H9 (cell line): ENCODE measurements around the gene PHF21B. TPM values are rescaled to one million over a fixed set of nuclear protein-coding genes. Genes with fewer than 3 reads are reported as not detected.

Experiments used
- DNase-seq: peaks from one replicate; pipeline ENCODE4 v3.0.0-alpha.2; 2017
- H2AFZ ChIP-seq: one replicate; pipeline ENCODE4 v1.6.1; 2013; ENCODE audit warnings: mild to moderate bottlenecking, low read length, control low read depth, moderate library complexity
- H2AK5ac ChIP-seq: 2 replicates; pipeline ENCODE4 v1.6.1; 2013; ENCODE audit warnings: low read length, control low read depth, mixed read lengths; ENCODE audit not compliant: insufficient read length
- H2BK120ac ChIP-seq: one replicate; pipeline ENCODE4 v1.6.1; 2013; ENCODE audit warnings: low read depth, mild to moderate bottlenecking, low read length, control low read depth, inconsistent platforms; ENCODE audit not compliant: poor library complexity, severe bottlenecking
- H2BK12ac ChIP-seq: 2 replicates; pipeline ENCODE4 v1.6.1; 2013; ENCODE audit warnings: low read length, control low read depth, mixed read lengths, low read depth; ENCODE audit not compliant: insufficient read length
- H2BK15ac ChIP-seq: 2 replicates; pipeline ENCODE4 v1.6.1; 2013; ENCODE audit warnings: low read depth, low read length, control low read depth
- H2BK20ac ChIP-seq: one replicate; pipeline ENCODE4 v1.6.1; 2013; ENCODE audit warnings: low read depth, mild to moderate bottlenecking, low read length, control low read depth, inconsistent platforms; ENCODE audit not compliant: poor library complexity, severe bottlenecking
- H2BK5ac ChIP-seq: 2 replicates; pipeline ENCODE4 v1.6.1; 2013; ENCODE audit warnings: low read length, control low read depth, mixed read lengths; ENCODE audit not compliant: insufficient read length
- H3K14ac ChIP-seq: 2 replicates; pipeline ENCODE4 v1.6.1; 2013; ENCODE audit warnings: low read length, control low read depth; ENCODE audit not compliant: insufficient read depth
- H3K18ac ChIP-seq: 2 replicates; pipeline ENCODE4 v1.6.1; 2013; ENCODE audit warnings: low read depth, mild to moderate bottlenecking, mixed read lengths, low read length, control low read depth; ENCODE audit not compliant: insufficient read length
- H3K23ac ChIP-seq: 2 replicates; pipeline ENCODE4 v1.6.1; 2013; ENCODE audit warnings: low read length, control low read depth, mixed read lengths, low read depth; ENCODE audit not compliant: insufficient read length
- H3K23me2 ChIP-seq: 2 replicates; pipeline ENCODE4 v1.6.1; 2013; ENCODE audit warnings: low read depth, mild to moderate bottlenecking, mixed read lengths, low read length, control low read depth; ENCODE audit not compliant: insufficient read length, poor library complexity, severe bottlenecking
- H3K27ac ChIP-seq: 2 replicates; pipeline ENCODE4 v1.5.1; 2013; ENCODE audit warnings: low read length, control low read depth, mixed read lengths, low read depth; ENCODE audit not compliant: insufficient read length
- H3K27me3 ChIP-seq: 2 replicates; pipeline ENCODE4 v1.6.1; 2013; ENCODE audit warnings: low read length, control low read depth, inconsistent platforms; ENCODE audit not compliant: insufficient read depth
- H3K4ac ChIP-seq: 2 replicates; pipeline ENCODE4 v1.6.1; 2013; ENCODE audit warnings: low read depth, mild to moderate bottlenecking, control low read depth, inconsistent platforms, low read length, moderate library complexity
- H3K4me1 ChIP-seq: 2 replicates; pipeline ENCODE4 v1.6.1; 2013; ENCODE audit warnings: low read length, control low read depth, inconsistent platforms; ENCODE audit not compliant: insufficient read depth
- H3K4me2 ChIP-seq: 2 replicates; pipeline ENCODE4 v1.6.1; 2013; ENCODE audit warnings: low read length, control low read depth, mixed read lengths; ENCODE audit not compliant: insufficient read length, insufficient read depth
- H3K56ac ChIP-seq: 2 replicates; pipeline ENCODE4 v1.6.1; 2013; ENCODE audit warnings: low read depth, mild to moderate bottlenecking, mixed read lengths, low read length, control low read depth; ENCODE audit not compliant: insufficient read length
- H3K79me1 ChIP-seq: 2 replicates; pipeline ENCODE4 v1.6.1; 2013; ENCODE audit warnings: low read depth, mild to moderate bottlenecking, moderate library complexity, low read length, control low read depth, inconsistent platforms; ENCODE audit not compliant: insufficient read depth, poor library complexity, severe bottlenecking
- H3K79me2 ChIP-seq: 2 replicates; pipeline ENCODE4 v1.6.1; 2013; ENCODE audit warnings: low read length, control low read depth, inconsistent platforms; ENCODE audit not compliant: insufficient read depth
- H3K9ac ChIP-seq: 2 replicates; pipeline ENCODE4 v1.6.1; 2013; ENCODE audit warnings: low read length, control low read depth, mixed read lengths; ENCODE audit not compliant: insufficient read length; ENCODE audit errors: extremely low read depth
- H3K9me3 ChIP-seq: one replicate; pipeline ENCODE4 v1.6.1; 2013; ENCODE audit warnings: low read depth, low read length, inconsistent platforms; ENCODE audit not compliant: control insufficient read depth
- H3T11ph ChIP-seq: one replicate; pipeline ENCODE4 v1.6.1; 2013; ENCODE audit warnings: mild to moderate bottlenecking, low read length, control low read depth, inconsistent platforms
- H4K20me1 ChIP-seq: one replicate; pipeline ENCODE4 v1.6.1; 2013; ENCODE audit not compliant: control insufficient read depth, insufficient read length, insufficient read depth
- H4K5ac ChIP-seq: 2 replicates; pipeline ENCODE4 v1.6.1; 2013; ENCODE audit warnings: low read depth, mild to moderate bottlenecking, mixed read lengths, low read length, control low read depth; ENCODE audit not compliant: insufficient read length
- H4K8ac ChIP-seq: replicated peaks from 2 replicates; pipeline ENCODE4 v1.6.1; 2013; ENCODE audit warnings: low read length, control low read depth, mixed read lengths, low read depth; ENCODE audit not compliant: insufficient read length
- H4K91ac ChIP-seq: 2 replicates; pipeline ENCODE4 v1.6.1; 2013; ENCODE audit warnings: low read depth, mild to moderate bottlenecking, moderate library complexity, mixed read lengths, low read length, control low read depth; ENCODE audit not compliant: insufficient read length
- H3K27ac Mint-ChIP-seq, 3 experiments: 2 replicates in 2 of 3; 3 replicates in 1 of 3; pipeline ENCODE4 v1.8.0; 2020 to 2021; ENCODE audit warnings: mixed read lengths in 3 of 3, mild to moderate bottlenecking in 1 of 3, moderate library complexity in 1 of 3
- H3K27me3 Mint-ChIP-seq: 2 replicates; pipeline ENCODE4 v1.8.0; 2021; ENCODE audit warnings: low read depth, mild to moderate bottlenecking, moderate library complexity, mixed read lengths
- H3K36me3 Mint-ChIP-seq, 3 experiments: 2 replicates in 2 of 3; 3 replicates in 1 of 3; pipeline ENCODE4 v1.8.0; 2020 to 2021; ENCODE audit warnings: low read depth in 3 of 3, mixed read lengths in 3 of 3; ENCODE audit not compliant: insufficient read depth in 1 of 3
- H3K4me1 Mint-ChIP-seq, 2 experiments: 2 replicates each; pipeline ENCODE4 v1.8.0; 2020; ENCODE audit warnings: mixed read lengths in 2 of 2
- H3K4me3 Mint-ChIP-seq, 2 experiments: 2 replicates in 1 of 2; 3 replicates in 1 of 2; pipeline ENCODE4 v1.8.0; 2020 to 2021; ENCODE audit warnings: mild to moderate bottlenecking in 2 of 2, mixed read lengths in 2 of 2, moderate library complexity in 1 of 2
- H3K9me3 Mint-ChIP-seq, 2 experiments: 2 replicates in 1 of 2; 3 replicates in 1 of 2; pipeline ENCODE4 v1.8.0; 2020; ENCODE audit warnings: mild to moderate bottlenecking in 2 of 2, mixed read lengths in 2 of 2, moderate library complexity in 1 of 2
- CTCF ChIP-seq: fragments of 200-600 bp; sonication (generic); conservative IDR thresholded peaks from 3 replicates; pipeline ENCODE4 v1.8.0; 2021; ENCODE audit warnings: antibody characterized with exemption, mild to moderate bottlenecking
- WGBS: extraction: QIAGEN DNeasy Blood & Tissue Kit; methylation state at CpG from one replicate; pipeline ENCODE4 v1.1.7; 2013; ENCODE audit warnings: missing lambda C conversion rate, low lambda C conversion rate, mixed read lengths; ENCODE audit not compliant: insufficient read length; ENCODE audit errors: extremely low coverage; 5-methylcytosine and 5-hydroxymethylcytosine counted together
- total RNA-seq: library from RNA; stranded (reverse); gene quantifications from 2 replicates; pipeline ENCODE4 v1.2.1, GENCODE V29; 2021

Gene PHF21B
- total RNA-seq, 1 experiment from 2014 or later = 60.3 TPM

GRCh38 chr22:44892243-44892642, 117.6 kb downstream of the PHF21B start:
- Histone ChIP-seq H2BK15ac (no peak overlapping the region), H3K23me2 (no peaks in the 10 kb centered on the region), H2BK5ac (no peak overlapping the region), H3T11ph (no peak overlapping the region), H2AK5ac (no peak overlapping the region), H3K4me2 (no peak overlapping the region), H2BK120ac (no peak overlapping the region), H4K20me1 (no peaks in the 10 kb centered on the region), H2AFZ (no peak overlapping the region), H2BK12ac (no peak overlapping the region), H3K18ac (no peak overlapping the region), H3K56ac (no peak overlapping the region), H3K9me3 (no peaks in the 10 kb centered on the region), H3K79me2 (no peaks in the 10 kb centered on the region), H3K14ac (no peak overlapping the region), H3K79me1 (no peaks in the 10 kb centered on the region), H3K23ac (no peak overlapping the region), H4K91ac (no peak overlapping the region), H3K9ac (no peak overlapping the region), H4K8ac (no peak overlapping the region), H3K27me3 (no peaks in the 10 kb centered on the region), H3K4ac (no peak overlapping the region), H3K27ac (no peak overlapping the region), H2BK20ac (no peak overlapping the region), H3K4me1 (no peaks in the 10 kb centered on the region), H4K5ac (no peak overlapping the region)
- Mint-ChIP-seq H3K4me1 (peaks cover 17 to 22% of the 10 kb centered on the region in 2 experiments), H3K27me3 (no peaks in the 10 kb centered on the region), H3K36me3 (peaks cover 11 to 55% (median 31%) of the 10 kb centered on the region in 3 experiments), H3K9me3 (no peaks in the 10 kb centered on the region), H3K27ac (peak overlapping the region in 2 of 3 experiments; percentile 53 to 89; a peak in 3 of 7 replicates), H3K4me3 (no peak overlapping the region)
- no CpG with 5 or more reads among the region's 13 CpGs for WGBS
- TF ChIP-seq CTCF = no peak
- DNase-seq = no peak
